Endodermal cell (in vitro differentiated cells): ENCODE data around the gene KHK. TPM values are rescaled to one million over a fixed set of nuclear protein-coding genes. Genes with fewer than 3 reads are reported as not detected.

Experiments
- DNase-seq: peaks from one replicate; pipeline ENCODE4 v3.0.0-alpha.2; 2017
- H3K27ac ChIP-seq: 2 replicates; pipeline ENCODE4 v1.5.1; 2013; ENCODE audit warnings: mild to moderate bottlenecking, low read depth, low read length, moderate library complexity
- H3K27me3 ChIP-seq: 2 replicates; pipeline ENCODE4 v1.6.1; 2013; ENCODE audit warnings: mild to moderate bottlenecking, low read length, moderate library complexity; ENCODE audit not compliant: insufficient read depth, control insufficient read depth, poor library complexity, severe bottlenecking
- H3K36me3 ChIP-seq: 2 replicates; pipeline ENCODE4 v1.7.0; 2013; ENCODE audit warnings: mild to moderate bottlenecking, low read length, moderate library complexity; ENCODE audit not compliant: control insufficient read depth, insufficient read depth
- H3K4me1 ChIP-seq: one replicate; pipeline ENCODE4 v1.7.0; 2013; ENCODE audit warnings: low read length; ENCODE audit not compliant: control insufficient read depth, insufficient read depth
- H3K4me3 ChIP-seq: 2 replicates; pipeline ENCODE4 v1.5.1; 2013; ENCODE audit warnings: mild to moderate bottlenecking, low read length, moderate library complexity
- H3K9ac ChIP-seq: 2 replicates; pipeline ENCODE4 v1.6.1; 2013; ENCODE audit warnings: mild to moderate bottlenecking, low read length, moderate library complexity; ENCODE audit not compliant: poor library complexity, severe bottlenecking; ENCODE audit errors: extremely low read depth
- H3K9me3 ChIP-seq: 2 replicates; pipeline ENCODE4 v1.6.1; 2013; ENCODE audit warnings: mild to moderate bottlenecking, low read length, moderate library complexity; ENCODE audit not compliant: control insufficient read depth
- H3K27ac Mint-ChIP-seq: 2 replicates; pipeline ENCODE4 v1.8.0; 2020; ENCODE audit warnings: mixed read lengths
- H3K27me3 Mint-ChIP-seq: 2 replicates; pipeline ENCODE4 v1.8.0; 2021; ENCODE audit warnings: mild to moderate bottlenecking, mixed read lengths; ENCODE audit not compliant: insufficient read depth
- H3K36me3 Mint-ChIP-seq: 2 replicates; pipeline ENCODE4 v1.8.0; 2020; ENCODE audit warnings: low read depth, mixed read lengths
- H3K4me1 Mint-ChIP-seq: 2 replicates; pipeline ENCODE4 v1.8.0; 2020; ENCODE audit warnings: mixed read lengths
- H3K4me3 Mint-ChIP-seq: 2 replicates; pipeline ENCODE4 v1.8.0; 2020; ENCODE audit warnings: mild to moderate bottlenecking, moderate library complexity, mixed read lengths
- H3K9me3 Mint-ChIP-seq: 2 replicates; pipeline ENCODE4 v1.8.0; 2020; ENCODE audit warnings: mild to moderate bottlenecking, mixed read lengths
- CTCF ChIP-seq: fragments of 200-600 bp; sonication (generic); conservative IDR thresholded peaks from 2 replicates; pipeline ENCODE4 v1.5.0; 2021; ENCODE audit warnings: antibody characterized with exemption, mild to moderate bottlenecking
- WGBS, 2 experiments: methylation state at CpG; one replicate each; pipeline versions ENCODE4 v1.1.5 to v1.1.7; 2013; ENCODE audit warnings: missing lambda C conversion rate in 2 of 2, mixed read lengths in 1 of 2; ENCODE audit not compliant: insufficient coverage in 1 of 2, insufficient read length in 1 of 2; 5-methylcytosine and 5-hydroxymethylcytosine counted together
- total RNA-seq, 2 donors: library from RNA; stranded (reverse); fragmentation: NEBNext Ultra II Directional in 1 of 2; extraction: Animal tissue kit (Norgen Biotek cat#: 25700) in 1 of 2; gene quantifications; 2 replicates in 1 of 2; 3 replicates in 1 of 2; pipeline ENCODE4 v1.2.1, GENCODE V29; 2021

KHK gene
- total RNA-seq, 2 donors from 2014 or later = 3.3 to 3.9 TPM

GRCh38 chr2:27041752-27042151 is 44.8 kb upstream of the KHK start:
- no peak for DNase-seq
- Mint-ChIP-seq H3K36me3 (peaks cover 49% of the 10 kb centered on the region), H3K27ac (no peak overlapping the region), H3K4me3 (no peak overlapping the region), H3K9me3 (no peaks in the 10 kb centered on the region), H3K27me3 (no peaks in the 10 kb centered on the region), H3K4me1 (no peaks in the 10 kb centered on the region)
- 92 to 100% methylated on average over 5 of the region's 5 CpGs for WGBS, 2 experiments
- no peak overlapping the region for H3K4me3 ChIP-seq
- H3K27ac ChIP-seq = no peak overlapping the region
- no peaks in the 10 kb centered on the region for H3K9me3 ChIP-seq
- no peaks in the 10 kb centered on the region for H3K4me1 ChIP-seq
- no peak for TF ChIP-seq CTCF
- no peaks in the 10 kb centered on the region for H3K27me3 ChIP-seq
- H3K36me3 ChIP-seq = peaks cover 47% of the 10 kb centered on the region
- H3K9ac ChIP-seq = no peak overlapping the region

GRCh38 chr2:27042159-27042661 is 44.4 kb upstream of the KHK start:
- Mint-ChIP-seq H3K4me3 (no peak overlapping the region), H3K9me3 (no peaks in the 10 kb centered on the region), H3K27ac (no peak overlapping the region), H3K4me1 (no peaks in the 10 kb centered on the region), H3K27me3 (no peaks in the 10 kb centered on the region), H3K36me3 (peaks cover 44% of the 10 kb centered on the region)
- WGBS, 2 experiments = 93 to 95% methylated on average over 10 of the region's 10 CpGs
- Histone ChIP-seq H3K4me3 (no peak overlapping the region), H3K4me1 (no peaks in the 10 kb centered on the region), H3K27me3 (no peaks in the 10 kb centered on the region), H3K9me3 (no peaks in the 10 kb centered on the region), H3K27ac (no peak overlapping the region), H3K9ac (no peak overlapping the region), H3K36me3 (peaks cover 43% of the 10 kb centered on the region)
- TF ChIP-seq CTCF = no peak
- no peak for DNase-seq

- TF ChIP-seq CTCF = no peak
- Histone ChIP-seq H3K4me3 (no peak overlapping the region), H3K36me3 (peaks cover 34% of the 10 kb centered on the region), H3K9ac (no peak overlapping the region), H3K9me3 (no peaks in the 10 kb centered on the region), H3K27ac (no peak overlapping the region), H3K4me1 (no peaks in the 10 kb centered on the region), H3K27me3 (no peaks in the 10 kb centered on the region)
- H3K27ac Mint-ChIP-seq = no peak overlapping the region
- H3K36me3 Mint-ChIP-seq = peaks cover 37% of the 10 kb centered on the region
- no peaks in the 10 kb centered on the region for H3K4me1 Mint-ChIP-seq
- no peaks in the 10 kb centered on the region for H3K27me3 Mint-ChIP-seq
- no peak overlapping the region for H3K4me3 Mint-ChIP-seq
- DNase-seq = no peak
- WGBS, 2 experiments = 93 to 95% methylated on average over 7 of the region's 7 CpGs
- no peaks in the 10 kb centered on the region for H3K9me3 Mint-ChIP-seq
These were observed 43.5 kb upstream of the KHK start for GRCh38 chr2:27042985-27043634.
